CD14-positive monocyte (primary cell): Measurements from ENCODE around the gene IGSF9B. TPM values are rescaled to one million over a fixed set of nuclear protein-coding genes. Genes with fewer than 3 reads are reported as not detected.

Source experiments
- DNase-seq, 3 donors: peaks; one replicate each; pipeline ENCODE4 v3.0.0-alpha.2; 2011 to 2022
- H2AFZ ChIP-seq: 2 replicates; pipeline ENCODE4 v1.6.0; 2012; ENCODE audit warnings: mild to moderate bottlenecking, low read depth, low read length, inconsistent platforms; ENCODE audit not compliant: insufficient read depth, poor library complexity, severe bottlenecking
- H3K27ac ChIP-seq, 2 donors: 1 replicate in 1 of 2; 2 replicates in 1 of 2; pipeline ENCODE4 v1.5.1; 2012 to 2013; ENCODE audit warnings: low read length in 2 of 2, control low read depth in 1 of 2, inconsistent platforms in 1 of 2, low read depth in 1 of 2, mild to moderate bottlenecking in 1 of 2
- H3K27me3 ChIP-seq, 2 donors: one replicate each; pipeline versions ENCODE4 v1.6.0 to v1.6.1; 2011 to 2013; ENCODE audit warnings: low read length in 2 of 2; ENCODE audit not compliant: control insufficient read depth in 2 of 2, insufficient read depth in 2 of 2
- H3K36me3 ChIP-seq, 2 donors: replicated peaks in 1 of 2; 1 replicate in 1 of 2; 2 replicates in 1 of 2; pipeline versions ENCODE4 v1.5.1 to v1.6.1; 2012 to 2013; ENCODE audit warnings: low read length in 2 of 2, control low read depth in 1 of 2, inconsistent platforms in 1 of 2, mild to moderate bottlenecking in 1 of 2; ENCODE audit not compliant: insufficient read depth in 2 of 2, control insufficient read depth in 1 of 2
- H3K4me1 ChIP-seq, 2 donors: 1 replicate in 1 of 2; 2 replicates in 1 of 2; pipeline versions ENCODE4 v1.5.1 to v1.6.1; 2012 to 2013; ENCODE audit warnings: low read length in 2 of 2, control low read depth in 1 of 2, inconsistent platforms in 1 of 2, mild to moderate bottlenecking in 1 of 2, moderate library complexity in 1 of 2; ENCODE audit not compliant: insufficient read depth in 2 of 2, control insufficient read depth in 1 of 2
- H3K4me2 ChIP-seq: replicated peaks from 2 replicates; pipeline ENCODE3; 2012; ENCODE audit warnings: low read length, moderate library complexity, mild to moderate bottlenecking; ENCODE audit not compliant: poor library complexity, severe bottlenecking; ENCODE audit errors: extremely low read depth
- H3K4me3 ChIP-seq, 3 experiments: fragments of 200-600 bp in 1 of 3; sonication (generic) in 1 of 3; replicated peaks in 1 of 3; 1 replicate in 2 of 3; 2 replicates in 1 of 3; pipeline ENCODE4 v1.5.1; 2011 to 2013; ENCODE audit warnings: low read length in 3 of 3, mild to moderate bottlenecking in 3 of 3, control low read depth in 2 of 3, low read depth in 2 of 3, inconsistent platforms in 1 of 3, moderate library complexity in 1 of 3
- H3K79me2 ChIP-seq: 2 replicates; pipeline ENCODE4 v1.6.0; 2012; ENCODE audit warnings: mild to moderate bottlenecking, control low read depth, inconsistent platforms, low read length, moderate library complexity; ENCODE audit not compliant: insufficient read depth
- H3K9ac ChIP-seq: 2 replicates; pipeline ENCODE4 v1.6.0; 2017; ENCODE audit warnings: low read length, mild to moderate bottlenecking; ENCODE audit not compliant: insufficient read depth, poor library complexity, severe bottlenecking
- H3K9me3 ChIP-seq, 2 donors: replicated peaks in 1 of 2; 1 replicate in 1 of 2; 2 replicates in 1 of 2; pipeline versions ENCODE4 v1.5.1 to v1.6.1; 2012 to 2013; ENCODE audit warnings: low read length in 2 of 2, control low read depth in 1 of 2; ENCODE audit not compliant: control insufficient read depth in 1 of 2, insufficient read depth in 1 of 2
- H4K20me1 ChIP-seq: 2 replicates; pipeline ENCODE4 v1.6.0; 2012; ENCODE audit warnings: mild to moderate bottlenecking, low read length, control low read depth, moderate library complexity; ENCODE audit not compliant: insufficient read depth
- H3K27ac Mint-ChIP-seq, 7 donors: one replicate each; pipeline ENCODE4 v1.8.0; 2020; ENCODE audit warnings: mild to moderate bottlenecking in 7 of 7, mixed read lengths in 7 of 7, moderate library complexity in 6 of 7, inconsistent platforms in 2 of 7
- H3K27me3 Mint-ChIP-seq, 3 donors: one replicate each; pipeline ENCODE4 v1.8.0; 2021 to 2022; ENCODE audit warnings: low read depth in 3 of 3, mild to moderate bottlenecking in 3 of 3, mixed read lengths in 3 of 3, moderate library complexity in 3 of 3, inconsistent platforms in 1 of 3
- H3K36me3 Mint-ChIP-seq, 2 donors: one replicate each; pipeline ENCODE4 v1.8.0; 2020; ENCODE audit warnings: mixed read lengths in 2 of 2, inconsistent platforms in 1 of 2, mild to moderate bottlenecking in 1 of 2
- H3K4me1 Mint-ChIP-seq: one replicate; pipeline ENCODE4 v1.8.0; 2020; ENCODE audit warnings: mild to moderate bottlenecking, mixed read lengths
- H3K4me3 Mint-ChIP-seq, 2 donors: one replicate each; pipeline ENCODE4 v1.8.0; 2020; ENCODE audit warnings: mild to moderate bottlenecking in 2 of 2, mixed read lengths in 2 of 2, moderate library complexity in 1 of 2
- H3K9me3 Mint-ChIP-seq, 7 donors: one replicate each; pipeline ENCODE4 v1.8.0; 2020 to 2022; ENCODE audit warnings: mixed read lengths in 7 of 7, mild to moderate bottlenecking in 6 of 7, moderate library complexity in 6 of 7, inconsistent platforms in 2 of 7
- WGBS: methylation state at CpG from one replicate; pipeline ENCODE4 v1.1.5; 2013; ENCODE audit warnings: missing lambda C conversion rate; ENCODE audit not compliant: insufficient coverage; 5-methylcytosine and 5-hydroxymethylcytosine counted together
- intact Hi-C, 2 donors: fragments of 100-400 bp; cut with micrococcal nuclease; formaldehyde crosslinking; loops; one replicate each; pipeline versions ENCODE4 v1.15.0 to v1.15.1; 2023
- polyA plus RNA-seq, 3 donors: library from polyadenylated mRNA; depleted of rRNA in 1 of 3; unstranded in 2 of 3; stranded (reverse) in 1 of 3; fragments of 300-500 nt in 2 of 3; fragments of >200 nt in 1 of 3; fragmentation: Illumina TruSeq in 2 of 3; gene quantifications; 1 replicate in 2 of 3; 2 replicates in 1 of 3; pipeline ENCODE4 v1.2.3, GENCODE V29; 2012 to 2021
- TF ChIP-seq, protein P1 (sequence below): fragments of 200-600 bp; IDR thresholded peaks from one replicate; pipeline ENCODE4 v1.8.0; 2022; ENCODE audit warnings: antibody characterized with exemption, mild to moderate bottlenecking

IGSF9B gene
- polyA plus RNA-seq, 3 donors: not detected

DNA sequence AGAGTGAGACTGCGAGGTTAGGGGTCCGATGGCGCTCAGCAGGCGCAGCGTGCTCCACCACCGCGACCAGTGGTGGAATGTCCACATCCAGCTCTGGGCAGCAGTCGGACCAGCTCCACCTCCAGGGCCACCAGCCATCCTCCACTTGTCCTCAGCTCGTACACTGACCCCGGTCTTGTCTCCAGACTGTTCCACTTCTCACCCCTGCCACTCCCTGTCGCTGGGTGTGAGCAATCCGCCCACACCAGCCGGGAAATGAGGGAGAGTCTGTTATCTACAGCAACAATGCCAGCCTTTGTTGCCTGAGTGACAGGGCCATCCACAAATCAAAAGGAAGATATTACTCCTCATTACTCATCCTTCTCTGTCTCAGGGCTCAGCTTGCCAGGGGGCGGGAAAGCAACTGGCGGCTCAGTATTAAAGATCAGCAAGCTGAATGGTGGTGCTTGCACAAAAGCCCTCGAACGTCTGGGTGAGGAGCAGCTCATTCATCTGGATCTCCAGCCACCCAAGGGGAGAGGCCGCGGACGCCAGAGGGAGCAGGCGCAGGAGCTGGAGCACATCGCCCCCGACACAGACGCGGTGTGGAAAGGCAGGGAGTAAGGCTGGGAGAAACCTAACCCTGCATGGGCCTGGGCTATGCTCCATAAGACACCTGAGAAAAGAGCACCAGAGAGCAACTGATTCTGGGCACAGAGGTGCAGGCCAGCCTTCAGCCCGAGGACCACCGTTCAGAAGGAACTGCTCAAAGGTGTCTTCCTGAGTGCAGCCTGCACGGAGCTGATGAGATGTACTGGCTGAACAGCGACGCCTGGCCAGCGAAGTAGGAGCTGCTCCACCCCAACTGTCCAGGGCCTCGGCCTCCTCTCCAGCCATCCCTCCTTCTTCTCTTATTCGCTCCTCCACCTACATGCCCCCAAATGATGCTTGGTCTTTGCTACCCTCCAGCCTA lies 21.9 kb downstream of the IGSF9B start:
- H3K27me3 ChIP-seq: no peaks in the 10 kb centered on the region
- no peaks in the 10 kb centered on the region for H3K4me1 ChIP-seq
- no peaks in the 10 kb centered on the region for H3K4me1 Mint-ChIP-seq
- peaks cover 1 to 7% of the 10 kb centered on the region in 2 donors for H3K9me3 ChIP-seq
- H3K79me2 ChIP-seq: no peaks in the 10 kb centered on the region
- peaks cover 3% of the 10 kb centered on the region in 3 donors for H3K27me3 Mint-ChIP-seq
- no peak overlapping the region for H3K27ac Mint-ChIP-seq
- intact Hi-C loops: no loop called here
- H3K9me3 Mint-ChIP-seq: peaks cover 3 to 8% (median 5%) of the 10 kb centered on the region in 7 donors
- no peaks in the 10 kb centered on the region for H3K36me3 ChIP-seq
- H3K4me2 ChIP-seq: no peak overlapping the region
- TF ChIP-seq, protein P1, sequence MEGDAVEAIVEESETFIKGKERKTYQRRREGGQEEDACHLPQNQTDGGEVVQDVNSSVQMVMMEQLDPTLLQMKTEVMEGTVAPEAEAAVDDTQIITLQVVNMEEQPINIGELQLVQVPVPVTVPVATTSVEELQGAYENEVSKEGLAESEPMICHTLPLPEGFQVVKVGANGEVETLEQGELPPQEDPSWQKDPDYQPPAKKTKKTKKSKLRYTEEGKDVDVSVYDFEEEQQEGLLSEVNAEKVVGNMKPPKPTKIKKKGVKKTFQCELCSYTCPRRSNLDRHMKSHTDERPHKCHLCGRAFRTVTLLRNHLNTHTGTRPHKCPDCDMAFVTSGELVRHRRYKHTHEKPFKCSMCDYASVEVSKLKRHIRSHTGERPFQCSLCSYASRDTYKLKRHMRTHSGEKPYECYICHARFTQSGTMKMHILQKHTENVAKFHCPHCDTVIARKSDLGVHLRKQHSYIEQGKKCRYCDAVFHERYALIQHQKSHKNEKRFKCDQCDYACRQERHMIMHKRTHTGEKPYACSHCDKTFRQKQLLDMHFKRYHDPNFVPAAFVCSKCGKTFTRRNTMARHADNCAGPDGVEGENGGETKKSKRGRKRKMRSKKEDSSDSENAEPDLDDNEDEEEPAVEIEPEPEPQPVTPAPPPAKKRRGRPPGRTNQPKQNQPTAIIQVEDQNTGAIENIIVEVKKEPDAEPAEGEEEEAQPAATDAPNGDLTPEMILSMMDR: no peak
- no peak for DNase-seq
- no peak overlapping the region for H2AFZ ChIP-seq
- no peak overlapping the region for H3K4me3 ChIP-seq
- H4K20me1 ChIP-seq: no peaks in the 10 kb centered on the region
- H3K27ac ChIP-seq: no peak overlapping the region
- no peaks in the 10 kb centered on the region for H3K36me3 Mint-ChIP-seq
- H3K4me3 Mint-ChIP-seq: no peak overlapping the region
- 94% methylated on average over 30 of the region's 33 CpGs for WGBS
- no peak overlapping the region for H3K9ac ChIP-seq

DNA sequence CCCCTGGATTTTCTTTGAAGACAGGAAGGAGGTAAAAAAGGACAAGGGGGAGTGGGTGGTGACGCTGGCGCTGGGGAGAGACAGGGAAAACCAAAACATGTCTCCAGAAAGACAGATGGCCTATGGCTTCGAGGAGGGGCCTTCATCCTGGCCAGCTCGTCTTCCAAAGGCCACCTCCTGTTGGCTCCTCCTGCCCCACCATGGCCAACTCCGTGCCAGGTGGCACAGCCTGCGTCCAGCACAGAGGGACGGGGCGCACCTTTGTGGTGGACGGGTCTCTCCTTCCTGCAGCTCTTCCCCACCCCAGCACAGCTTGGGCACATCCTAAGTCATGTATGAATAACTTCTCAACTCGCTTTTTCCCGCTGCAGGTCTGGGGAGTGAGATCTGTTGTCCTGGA lies 22.7 kb downstream of the IGSF9B start:
- Histone ChIP-seq H3K9ac (no peak overlapping the region), H3K27ac (no peak overlapping the region), H3K4me1 (no peaks in the 10 kb centered on the region), H4K20me1 (no peaks in the 10 kb centered on the region), H3K27me3 (no peaks in the 10 kb centered on the region), H3K4me2 (no peak overlapping the region), H2AFZ (no peak overlapping the region), H3K4me3 (no peak overlapping the region), H3K79me2 (no peaks in the 10 kb centered on the region), H3K36me3 (no peaks in the 10 kb centered on the region), H3K9me3 (no peaks in the 10 kb centered on the region)
- Mint-ChIP-seq H3K36me3 (no peaks in the 10 kb centered on the region), H3K27ac (no peak overlapping the region), H3K4me1 (no peaks in the 10 kb centered on the region), H3K9me3 (peaks cover 0 to 3% (median 0%) of the 10 kb centered on the region in 7 donors), H3K4me3 (no peak overlapping the region), H3K27me3 (peaks cover 3 to 5% (median 3%) of the 10 kb centered on the region in 3 donors)
- intact Hi-C loops: no loop called here
- 86% methylated on average over 10 of the region's 11 CpGs for WGBS
- TF ChIP-seq, protein P1: no peak
- no peak for DNase-seq
